GM18868 (cell line): Measurements from ENCODE around the gene MRPS27.
"Not testable (repeated sequence)": the region's sequence is repeated elsewhere in the genome, so short reads cannot be mapped to it uniquely, and the experiment has no call there.

Experiments used
- ATAC-seq: cut with Tn5 transposase; IDR thresholded peaks from one replicate; pipeline ENCODE4 v1.9.1; 2021; ENCODE audit warnings: mild to moderate bottlenecking, moderate library complexity; ENCODE audit not compliant: unreplicated experiment

The MRPS27 gene

DNA sequence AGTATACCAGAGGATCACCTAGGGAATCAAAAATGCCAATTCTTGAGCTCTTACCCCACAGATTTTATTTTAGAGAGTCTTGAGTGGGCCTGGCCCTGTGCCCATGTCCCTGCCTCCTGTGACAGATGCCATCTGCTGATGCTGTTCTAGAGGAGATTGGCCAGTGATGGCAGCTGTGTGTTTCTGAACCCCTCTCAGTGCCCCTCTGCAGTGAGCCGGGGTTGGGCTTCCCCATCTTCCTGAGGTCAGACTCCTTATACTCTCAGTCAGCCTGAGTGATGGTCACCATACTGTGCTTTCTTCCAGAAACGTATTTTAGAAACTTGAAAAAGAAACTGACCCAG, 6.2 kb upstream of the MRPS27 start:
- no peak for ATAC-seq

DNA sequence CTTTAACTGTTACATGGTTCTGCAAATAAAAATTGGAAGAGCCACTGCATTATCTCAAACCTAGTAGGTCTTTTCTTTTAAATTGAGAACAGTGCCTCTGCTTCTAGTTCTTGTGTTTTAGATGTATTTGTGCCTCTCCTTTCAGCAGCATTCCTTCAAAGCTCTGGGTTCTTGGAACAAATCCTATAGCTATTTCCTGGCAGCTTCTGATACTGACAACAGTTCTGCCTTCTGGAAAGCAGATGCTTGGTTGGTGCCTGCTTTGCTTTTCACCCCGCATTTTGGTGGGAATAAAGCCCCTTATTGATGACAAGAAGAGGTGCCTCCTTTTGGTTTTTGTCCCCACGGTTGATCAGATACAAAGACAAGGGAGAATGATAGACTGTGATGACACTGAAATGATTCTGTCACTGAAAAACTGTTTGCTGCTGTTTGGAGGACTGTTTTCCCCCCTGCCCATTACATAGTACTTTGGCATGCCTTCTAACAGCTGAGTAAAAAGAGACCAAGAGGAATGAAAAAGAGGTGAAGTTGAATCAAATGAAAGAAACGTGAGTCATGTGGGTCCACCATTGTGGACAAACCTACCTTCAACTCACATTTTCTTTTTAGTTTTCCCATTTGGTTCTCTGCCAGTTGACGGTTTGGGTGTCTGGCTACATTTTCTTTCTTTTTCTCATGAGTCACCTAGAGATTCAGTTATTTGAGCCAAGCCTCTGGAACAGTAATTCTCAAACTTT, 5.7 kb upstream of the MRPS27 start:
- no peak for ATAC-seq

DNA sequence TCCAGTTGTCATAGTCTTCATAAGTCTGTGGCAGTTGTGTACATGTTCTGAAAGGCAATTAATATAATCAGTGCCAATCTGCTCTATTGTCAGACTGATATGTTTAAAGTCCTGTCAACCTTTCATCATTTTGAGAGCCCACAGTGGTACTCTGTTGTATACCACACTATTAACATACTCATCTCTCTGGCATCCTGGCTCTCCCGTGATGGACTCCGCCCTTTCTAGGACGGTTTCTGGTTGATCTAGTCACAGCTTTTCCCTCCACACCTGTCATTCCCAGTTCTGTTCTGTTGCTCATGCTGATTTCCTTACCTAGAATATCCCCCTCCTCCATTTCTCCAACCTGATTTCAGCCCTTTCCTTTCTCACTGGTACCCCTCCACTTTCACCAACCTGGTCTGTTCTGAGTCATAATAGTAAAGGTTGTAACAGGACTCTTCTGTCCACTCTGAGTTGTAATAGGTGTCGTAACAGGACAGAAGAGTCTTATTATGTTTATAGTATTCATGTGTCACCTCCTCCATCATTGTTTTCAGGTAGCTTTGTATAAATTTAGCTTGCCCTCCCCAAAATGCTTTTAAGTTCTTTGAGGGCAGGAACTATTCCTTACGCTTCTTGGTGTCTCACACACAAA, 4.3 kb upstream of the MRPS27 start:
- ATAC-seq, result no peak

DNA sequence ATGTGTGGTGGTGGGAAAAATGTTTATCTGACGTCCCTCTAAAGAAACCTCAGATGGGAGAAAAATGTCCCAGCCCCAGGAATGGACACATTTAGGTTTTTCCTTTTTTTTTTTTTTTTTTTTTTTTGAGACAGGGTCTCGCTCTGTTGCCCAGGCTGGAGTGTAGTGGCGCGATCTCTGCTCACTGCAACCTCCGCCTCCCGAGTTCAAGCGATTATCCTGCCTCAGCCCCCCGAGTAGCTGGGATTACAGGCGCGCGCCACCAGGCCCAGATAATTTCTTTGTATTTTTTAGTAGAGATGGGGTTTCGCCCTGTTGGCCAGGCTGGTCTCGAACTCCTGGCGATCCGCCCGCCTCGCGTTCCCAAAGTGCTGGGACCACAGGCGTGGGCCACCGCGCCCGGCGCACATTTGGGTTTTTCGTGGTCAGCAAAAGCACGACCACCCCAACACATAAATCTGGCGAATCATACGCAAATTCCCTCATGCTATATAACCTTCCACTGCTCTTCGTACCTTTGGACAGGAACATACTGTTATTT, 535 bp downstream of the MRPS27 start:
- ATAC-seq, result not testable (repeated sequence)

DNA sequence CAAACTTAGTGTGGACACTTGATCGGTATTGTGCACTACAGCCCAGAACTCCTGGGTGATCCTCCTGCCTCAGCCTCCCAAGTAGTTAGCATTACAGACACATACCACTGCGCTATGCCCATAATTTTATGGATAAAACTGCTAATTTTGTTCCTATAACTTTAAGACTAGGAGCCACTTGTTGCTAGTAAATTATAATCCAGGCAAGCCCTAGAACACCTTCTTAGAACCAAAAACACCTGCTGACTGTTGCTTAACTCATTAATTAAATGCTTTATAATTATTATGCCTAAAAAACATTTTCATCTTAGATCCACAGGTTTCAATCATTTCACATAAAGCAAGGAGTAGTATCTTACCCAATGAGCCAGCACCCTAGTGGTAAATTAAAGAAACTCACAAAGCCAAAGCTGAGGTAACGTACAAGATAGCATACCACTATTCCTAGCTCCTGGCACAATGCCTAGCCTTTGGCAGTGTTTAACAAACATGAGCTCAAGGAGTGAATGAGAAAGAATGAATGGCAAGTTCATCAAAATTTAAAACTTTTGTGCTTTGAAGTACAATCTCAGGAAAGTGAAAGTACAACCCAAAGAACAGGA, 5.4 kb downstream of the MRPS27 start:
- no peak for ATAC-seq

DNA sequence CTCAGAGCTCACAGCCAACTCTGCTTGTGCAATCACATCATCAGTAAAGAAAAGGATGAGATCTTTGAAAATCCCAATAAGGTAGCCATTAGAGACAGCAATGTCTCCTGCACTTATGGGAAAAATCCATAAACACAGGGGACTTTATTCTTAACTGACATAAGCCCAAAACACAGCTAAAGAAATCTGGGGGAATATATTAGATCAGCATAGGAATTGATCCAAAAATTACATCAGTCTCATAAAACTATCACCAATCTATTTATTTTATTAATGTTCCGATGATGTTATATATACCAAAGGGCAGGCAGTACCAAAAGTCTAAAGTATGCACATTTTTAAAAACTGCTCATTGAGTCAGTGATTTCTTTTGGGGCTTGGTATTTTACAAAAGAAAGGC, 6.9 kb downstream of the MRPS27 start:
- no peak for ATAC-seq

DNA sequence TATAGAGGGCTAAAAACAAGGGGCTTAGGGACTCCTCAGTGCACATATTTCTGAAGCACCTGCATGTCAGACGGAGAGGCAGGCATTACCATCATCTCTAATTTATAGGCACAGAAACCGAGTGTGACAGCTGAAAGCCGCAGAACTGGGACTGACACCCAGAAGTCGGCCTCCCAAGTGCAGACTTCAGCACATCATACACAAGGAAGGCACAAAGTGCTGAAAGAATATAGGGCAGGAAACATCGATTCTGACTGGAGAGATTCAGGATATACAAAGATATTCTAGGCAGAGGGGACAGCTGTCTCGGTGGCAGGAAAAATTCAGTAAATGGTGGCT, 11.2 kb downstream of the MRPS27 start:
- ATAC-seq, result no peak

DNA sequence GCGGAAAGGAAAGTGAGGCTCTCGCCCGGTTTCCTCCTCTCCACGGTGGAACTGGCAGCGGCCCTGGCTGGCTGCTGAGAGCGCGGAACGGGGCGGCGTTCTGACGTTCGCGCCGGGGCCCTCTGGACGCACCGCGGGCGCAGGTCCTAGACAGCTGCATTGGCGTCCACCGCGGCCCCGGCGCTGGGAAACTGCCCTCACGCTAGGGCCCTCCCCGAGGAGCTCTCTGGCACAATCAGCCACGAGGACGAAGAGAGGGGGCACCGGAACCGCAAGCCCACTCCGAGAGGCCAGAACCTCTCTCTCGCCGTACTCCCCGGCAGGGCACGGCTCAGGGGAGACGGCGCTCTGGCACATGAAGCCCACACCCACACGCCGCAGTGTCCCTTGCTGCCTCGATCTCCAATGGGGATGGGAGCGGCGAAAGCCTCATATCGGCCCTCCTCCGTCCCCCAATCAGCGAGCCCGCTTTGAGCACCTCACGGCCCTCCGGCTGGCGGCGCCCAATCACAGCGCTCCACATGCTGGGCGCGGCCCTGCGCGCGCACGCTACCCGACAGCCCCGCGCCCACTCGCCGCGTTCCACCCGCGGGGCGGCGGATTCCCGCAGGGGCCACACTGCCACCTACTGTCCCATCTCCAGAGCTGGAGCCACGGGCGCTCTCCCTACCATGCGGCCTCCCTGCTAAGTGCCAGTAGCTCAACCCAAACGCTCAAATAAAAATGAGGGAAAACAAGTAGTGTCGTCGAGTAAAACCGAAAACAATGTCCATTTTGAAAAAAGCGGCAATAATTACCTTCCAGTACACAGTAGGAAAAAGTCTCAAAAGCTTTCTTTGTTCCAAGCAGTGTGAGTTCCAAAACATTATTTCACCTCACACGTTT, 11.8 kb downstream of the MRPS27 start:
- ATAC-seq, result peak; percentile 92

DNA sequence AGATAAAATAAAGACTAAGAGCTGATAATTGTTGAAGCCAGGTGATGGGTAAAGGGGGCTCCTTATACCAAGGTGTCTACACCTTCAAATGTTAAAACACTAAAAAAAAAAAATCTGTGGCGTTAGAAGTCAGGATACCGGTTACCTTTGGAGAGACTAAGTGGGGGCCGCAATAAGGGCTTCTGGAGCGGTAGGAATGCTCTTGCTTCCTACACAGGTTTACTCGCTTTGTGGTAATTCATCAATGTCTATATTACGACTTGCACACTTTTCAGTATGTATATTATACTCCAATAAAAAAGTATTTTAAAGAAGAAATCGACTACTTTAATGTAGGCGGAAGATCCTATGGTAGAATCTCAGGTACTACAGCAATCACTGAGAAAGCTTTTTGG, 12.5 kb downstream of the MRPS27 start:
- ATAC-seq, result no peak

DNA sequence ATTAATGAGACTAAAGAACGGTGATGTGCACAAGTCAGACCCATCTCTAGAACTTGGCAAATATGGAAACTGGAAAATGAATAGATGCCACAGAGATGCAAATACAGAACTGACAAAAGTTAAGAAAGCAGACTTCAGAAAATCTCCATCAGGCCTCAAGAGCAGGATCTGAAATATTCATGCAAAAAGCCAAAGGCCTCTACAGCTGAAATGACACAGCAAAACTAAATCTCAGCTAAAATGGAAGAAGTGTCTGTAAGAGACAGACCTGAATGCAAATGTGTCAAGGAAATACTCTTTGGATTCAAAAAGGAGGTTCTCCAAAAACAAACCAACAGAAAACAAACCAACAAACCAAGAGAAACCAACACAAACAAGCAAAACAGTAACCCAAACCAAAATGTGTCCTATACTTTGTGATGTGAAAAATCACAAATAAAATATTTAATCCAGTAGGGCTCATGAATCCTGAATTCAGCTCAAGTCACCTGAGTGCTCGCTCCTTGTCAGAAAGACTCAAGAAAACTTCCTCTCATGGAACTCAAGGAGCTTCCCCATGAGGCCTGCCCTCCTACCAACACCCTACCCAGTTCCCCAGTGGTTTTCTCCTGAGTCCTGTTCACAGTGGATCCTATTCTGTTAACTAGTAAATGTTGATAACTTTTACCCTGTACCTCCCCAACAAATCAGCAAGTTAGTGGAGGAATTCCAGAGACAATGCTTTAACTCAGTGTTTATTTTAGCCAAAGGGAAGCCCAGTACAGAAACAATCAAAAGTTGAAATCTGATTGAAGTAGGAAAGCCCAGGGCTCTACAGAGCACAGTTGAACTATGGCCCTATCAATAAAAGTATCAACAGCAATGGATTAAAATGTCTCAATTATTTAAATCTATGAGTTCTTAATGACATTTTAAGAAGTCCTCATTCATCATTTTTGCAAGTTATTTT, 14.6 kb downstream of the MRPS27 start:
- ATAC-seq, result no peak

DNA sequence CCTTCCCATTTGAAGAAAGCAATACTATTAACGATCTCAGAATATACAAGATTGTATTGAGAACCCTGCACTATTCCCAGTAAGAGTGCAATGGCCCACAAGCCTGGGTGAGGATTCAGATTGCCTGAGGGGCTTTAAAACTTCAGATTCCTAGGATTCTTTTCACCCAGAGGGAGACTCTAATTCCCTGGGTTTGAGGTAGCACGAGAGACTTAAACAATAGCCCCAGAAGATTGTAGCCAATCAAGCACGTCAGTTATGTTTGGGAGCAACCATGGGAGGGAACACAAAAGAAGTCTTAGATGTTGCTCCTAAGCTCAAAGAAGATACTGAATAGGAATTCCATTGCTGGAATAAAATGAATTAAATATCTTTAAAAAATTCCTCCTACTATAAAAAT, 17.9 kb downstream of the MRPS27 start:
- no peak for ATAC-seq

DNA sequence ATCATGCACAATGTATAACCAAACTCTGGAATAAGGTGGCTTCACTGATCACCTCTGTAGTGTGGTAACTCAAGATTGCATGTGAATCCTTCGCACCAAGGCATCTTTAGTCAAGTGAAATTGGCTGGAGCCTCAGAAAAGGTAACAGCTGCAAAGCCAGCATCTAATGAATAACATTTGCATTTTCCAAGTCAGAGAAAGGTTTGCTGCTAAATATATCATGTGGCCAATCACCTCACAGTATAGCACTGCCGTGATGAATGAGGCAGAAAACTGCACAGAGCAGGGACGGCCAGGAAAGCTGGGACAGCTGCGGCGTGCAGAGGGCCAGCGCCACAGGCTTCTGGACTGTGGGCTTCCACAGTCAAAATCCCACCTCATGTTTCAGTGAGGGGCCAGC, 18.5 kb downstream of the MRPS27 start:
- ATAC-seq, result peak; percentile 64

DNA sequence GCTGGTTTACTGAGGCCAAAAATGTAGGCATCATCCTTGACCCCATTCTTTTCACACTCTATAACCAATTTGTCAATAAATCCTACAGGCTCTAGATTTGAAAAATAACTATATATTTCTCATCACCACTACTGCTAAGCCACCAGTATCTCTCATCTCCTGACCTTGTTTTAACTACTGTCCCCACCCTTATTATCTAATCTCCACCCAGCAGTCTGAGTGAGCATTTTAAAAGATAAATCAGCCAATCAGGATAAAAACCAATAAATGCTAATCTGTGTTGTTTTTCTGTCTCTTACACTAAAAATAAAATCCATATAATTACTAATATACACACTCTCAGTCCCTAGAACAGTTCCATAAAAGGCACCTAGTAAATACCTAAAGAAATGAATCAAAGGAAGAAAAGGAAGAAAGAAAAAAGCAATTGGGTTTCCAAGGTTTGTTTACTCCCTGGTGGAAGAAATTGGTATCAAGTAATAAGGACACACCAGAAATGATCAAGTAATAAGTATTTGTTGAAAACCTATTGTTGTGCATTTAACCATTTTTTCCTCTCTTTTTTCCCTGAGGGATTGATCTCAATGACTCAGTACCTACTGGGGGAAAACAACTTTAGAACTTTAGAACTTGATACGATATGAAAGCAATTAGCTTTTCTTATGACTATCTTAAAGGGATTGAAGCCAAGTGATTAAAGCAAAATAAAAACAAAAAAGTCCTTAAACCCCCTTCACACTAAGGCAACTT, 19.3 kb downstream of the MRPS27 start:
- no peak for ATAC-seq

DNA sequence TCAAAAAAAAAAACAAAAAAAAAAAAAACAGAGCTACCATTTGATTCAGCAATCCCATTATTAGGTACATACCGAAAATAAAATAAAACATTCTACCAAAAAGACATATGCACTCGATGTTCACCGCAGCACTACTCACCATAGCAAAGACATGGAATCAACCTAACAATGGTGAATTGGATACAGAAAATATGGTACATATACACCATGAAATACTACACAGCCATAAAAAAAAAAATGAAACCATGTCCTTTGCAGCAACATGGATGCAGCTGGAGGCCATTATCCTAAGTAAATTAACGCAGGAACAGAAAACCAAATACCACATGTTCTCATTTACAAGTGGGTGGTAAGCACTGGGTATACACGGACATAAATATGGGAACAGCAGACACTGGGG, 21.3 kb downstream of the MRPS27 start:
- no peak for ATAC-seq

DNA sequence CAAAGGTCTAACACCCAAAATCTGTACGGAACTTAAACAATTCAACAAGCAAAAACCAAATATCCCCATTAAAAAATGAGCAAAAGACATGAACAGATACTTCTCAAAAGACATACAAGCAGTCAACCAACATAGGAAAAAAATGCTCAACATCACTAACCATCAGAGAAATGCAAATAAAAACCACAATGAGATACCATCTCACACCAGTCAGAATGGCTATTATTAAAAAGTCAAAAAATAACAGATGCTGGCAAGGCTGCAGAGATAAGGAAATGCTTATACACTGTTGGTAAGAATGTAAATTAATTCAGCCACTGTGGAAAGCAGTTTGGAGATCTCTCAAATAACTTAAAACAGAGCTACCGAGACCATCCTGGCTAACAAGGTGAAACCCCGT, 21.9 kb downstream of the MRPS27 start:
- ATAC-seq, result peak; percentile 40

DNA sequence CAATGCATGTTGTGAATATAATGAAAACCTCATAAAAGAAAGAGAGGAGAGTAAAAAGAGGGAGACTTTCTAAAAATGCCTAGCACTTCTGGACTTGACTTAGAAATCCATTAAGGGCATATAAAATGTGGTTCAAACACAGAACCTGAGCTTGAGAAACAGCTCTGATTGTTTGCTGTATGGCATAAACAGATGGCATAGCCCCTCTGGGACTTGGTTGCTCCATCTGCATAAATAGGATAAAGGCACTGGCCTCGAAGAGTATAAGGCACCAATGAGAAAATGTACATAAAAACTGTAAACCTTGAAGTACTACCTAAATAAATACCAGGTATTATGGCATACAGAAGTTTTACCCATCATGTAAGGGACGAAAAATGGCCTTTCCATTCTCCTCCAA, 23.8 kb downstream of the MRPS27 start:
- ATAC-seq, result no peak

DNA sequence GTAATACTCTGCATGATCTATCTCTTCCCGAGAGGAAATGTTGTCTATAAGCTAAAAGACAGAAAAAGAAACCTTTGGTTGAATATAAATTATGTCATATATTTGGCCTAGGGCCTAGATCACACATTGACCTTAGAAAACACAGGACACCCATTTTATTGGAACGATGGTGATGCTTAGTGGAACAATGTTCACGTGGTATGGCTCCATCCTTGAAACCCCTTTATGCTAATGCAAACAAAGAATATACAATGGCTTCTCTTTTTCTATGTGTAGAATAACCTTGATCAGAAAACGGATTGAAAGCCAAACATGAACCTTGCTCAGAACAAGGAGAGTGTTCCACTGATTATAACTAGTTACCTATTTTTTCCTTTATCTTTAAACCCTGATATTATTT, 24.5 kb downstream of the MRPS27 start:
- no peak for ATAC-seq

DNA sequence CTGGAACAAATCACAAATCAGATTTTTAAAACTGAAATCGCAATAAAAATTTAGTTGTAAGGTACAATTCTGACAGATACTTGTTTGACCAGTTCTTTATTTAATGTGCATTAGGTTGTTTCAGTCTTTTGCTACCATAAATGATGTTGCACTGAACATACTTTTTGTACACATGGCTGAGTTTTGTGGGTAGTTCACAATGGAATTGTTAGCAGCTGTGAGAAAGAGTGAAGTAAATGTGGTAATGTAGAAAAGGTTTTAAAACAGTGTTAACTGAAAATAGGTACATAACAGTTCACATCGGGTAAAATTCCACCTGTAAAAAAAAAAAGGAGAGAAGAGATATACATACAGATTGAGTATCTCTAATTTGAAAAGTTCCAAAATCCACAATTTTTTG, 25.6 kb downstream of the MRPS27 start:
- ATAC-seq, result no peak

DNA sequence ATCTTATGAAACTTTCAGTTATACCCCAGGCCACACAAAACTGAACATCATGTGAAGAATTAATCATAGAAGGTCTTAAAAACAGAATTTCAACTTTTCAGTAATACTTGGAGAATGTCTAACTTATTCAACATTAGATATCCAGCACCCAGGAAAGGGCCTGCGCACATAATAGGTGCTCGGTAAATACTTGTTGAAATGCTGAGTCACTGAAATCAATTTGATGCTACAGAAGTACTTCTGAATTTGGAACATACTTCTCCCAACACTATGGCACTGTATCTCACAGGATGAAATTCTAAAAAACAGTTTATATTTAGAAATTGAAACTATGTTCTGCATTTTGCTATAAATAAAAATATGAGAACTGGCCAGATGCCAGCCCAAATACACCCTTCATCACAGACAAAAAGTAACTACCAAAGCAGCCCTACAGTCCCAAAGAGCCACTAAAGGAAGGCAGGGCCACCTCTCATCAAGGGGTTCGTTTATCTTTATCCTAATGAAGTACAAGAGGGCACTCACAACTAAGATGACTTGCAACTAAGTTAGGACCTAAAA, 26.5 kb downstream of the MRPS27 start:
- no peak for ATAC-seq
